ENCODE data around the gene GGCT. TPM values are rescaled to one million over a fixed set of nuclear protein-coding genes. Genes with fewer than 3 reads are reported as not detected.

GGCT gene
- polyA plus RNA-seq, 3 donors, result 7.6 to 18.1 (median 10.7) TPM

GRCh38 chr7:30533886-30534285 is 29.3 kb upstream of the GGCT start:
- no peak overlapping the region for H3K9ac ChIP-seq (ENCODE audit: insufficient read depth, low read length, poor library complexity, severe bottlenecking)
- H3K36me3 ChIP-seq (replicated peaks in 1 of 2; ENCODE audit: control insufficient read depth in 1 of 2, insufficient read depth in 2 of 2, low read length in 2 of 2), result peaks cover 13 to 43% of the 10 kb centered on the region in 2 donors
- Mint-ChIP-seq H3K27ac (peak overlapping the region in 1 of 7 donors; percentile 17), H3K27me3 (ENCODE audit: low read depth in 3 of 3) (peaks cover 0 to 4% (median 0%) of the 10 kb centered on the region in 3 donors), H3K4me1 (peaks cover 2% of the 10 kb centered on the region), H3K4me3 (no peak overlapping the region), H3K9me3 (peaks cover 0 to 1% (median 0%) of the 10 kb centered on the region in 7 donors), H3K36me3 (peaks cover 35 to 43% of the 10 kb centered on the region in 2 donors)
- TF ChIP-seq CTCF (IDR thresholded peaks at IDR 0.05), result no peak
- no peaks in the 10 kb centered on the region for H3K27me3 ChIP-seq (ENCODE audit: control insufficient read depth in 2 of 2, insufficient read depth in 2 of 2, low read length in 2 of 2)
- H3K4me3 ChIP-seq (replicated peaks in 1 of 3; ENCODE audit: low read depth in 2 of 3, low read length in 3 of 3), result no peak overlapping the region
- 100% methylated on average over 5 of the region's 5 CpGs for WGBS (ENCODE audit: insufficient coverage)
- H2AFZ ChIP-seq (ENCODE audit: insufficient read depth, low read depth, low read length, poor library complexity, severe bottlenecking), result no peak overlapping the region
- H4K20me1 ChIP-seq (ENCODE audit: insufficient read depth, low read length), result no peaks in the 10 kb centered on the region
- no peaks in the 10 kb centered on the region for H3K9me3 ChIP-seq (replicated peaks in 1 of 2; ENCODE audit: control insufficient read depth in 1 of 2, insufficient read depth in 1 of 2, low read length in 2 of 2)
- no peaks in the 10 kb centered on the region for H3K4me1 ChIP-seq (ENCODE audit: control insufficient read depth in 1 of 2, insufficient read depth in 2 of 2, low read length in 2 of 2)
- DNase-seq, result no peak
- H3K4me2 ChIP-seq (replicated peaks; ENCODE audit: extremely low read depth, low read length, poor library complexity, severe bottlenecking), result no peak overlapping the region
- H3K79me2 ChIP-seq (ENCODE audit: insufficient read depth, low read length), result no peaks in the 10 kb centered on the region
- intact Hi-C loops (cut with micrococcal nuclease), result no loop called here
- no peak overlapping the region for H3K27ac ChIP-seq (ENCODE audit: low read depth in 1 of 2, low read length in 2 of 2)

GRCh38 chr7:30531286-30531685 is 26.7 kb upstream of the GGCT start:
- no peak overlapping the region for H3K4me3 Mint-ChIP-seq
- whole genome bisulfite sequencing (ENCODE audit: insufficient coverage), result 100% methylated on average over 2 of the region's 3 CpGs
- H3K36me3 Mint-ChIP-seq, result peaks cover 25 to 28% of the 10 kb centered on the region in 2 donors
- H3K27me3 Mint-ChIP-seq (ENCODE audit: low read depth in 3 of 3), result peaks cover 0 to 5% (median 0%) of the 10 kb centered on the region in 3 donors
- Histone ChIP-seq H3K4me2 (replicated peaks; ENCODE audit: extremely low read depth, low read length, poor library complexity, severe bottlenecking) (no peak overlapping the region), H3K4me1 (ENCODE audit: control insufficient read depth in 1 of 2, insufficient read depth in 2 of 2, low read length in 2 of 2) (no peaks in the 10 kb centered on the region), H3K79me2 (ENCODE audit: insufficient read depth, low read length) (no peaks in the 10 kb centered on the region), H3K4me3 (replicated peaks in 1 of 3; ENCODE audit: low read depth in 2 of 3, low read length in 3 of 3) (no peak overlapping the region), H3K27me3 (ENCODE audit: control insufficient read depth in 2 of 2, insufficient read depth in 2 of 2, low read length in 2 of 2) (no peaks in the 10 kb centered on the region), H4K20me1 (ENCODE audit: insufficient read depth, low read length) (no peaks in the 10 kb centered on the region), H3K9me3 (replicated peaks in 1 of 2; ENCODE audit: control insufficient read depth in 1 of 2, insufficient read depth in 1 of 2, low read length in 2 of 2) (no peaks in the 10 kb centered on the region), H3K27ac (ENCODE audit: low read depth in 1 of 2, low read length in 2 of 2) (no peak overlapping the region), H3K9ac (ENCODE audit: insufficient read depth, low read length, poor library complexity, severe bottlenecking) (no peak overlapping the region), H2AFZ (ENCODE audit: insufficient read depth, low read depth, low read length, poor library complexity, severe bottlenecking) (no peak overlapping the region), H3K36me3 (replicated peaks in 1 of 2; ENCODE audit: control insufficient read depth in 1 of 2, insufficient read depth in 2 of 2, low read length in 2 of 2) (peaks cover 6 to 26% of the 10 kb centered on the region in 2 donors)
- H3K9me3 Mint-ChIP-seq, result peaks cover 0 to 1% (median 0%) of the 10 kb centered on the region in 7 donors
- intact Hi-C loops (cut with micrococcal nuclease), result no loop called here
- DNase-seq, result no peak
- no peak overlapping the region for H3K27ac Mint-ChIP-seq
- H3K4me1 Mint-ChIP-seq, result peaks cover 2% of the 10 kb centered on the region
- TF ChIP-seq CTCF (IDR thresholded peaks at IDR 0.05), result no peak

Measured in CD14-positive monocyte (primary cell).